Adrenal gland (tissue), 12 donors: ENCODE results near the gene HS2ST1. TPM values are rescaled to one million over a fixed set of nuclear protein-coding genes. Genes with fewer than 3 reads are reported as not detected.

Source experiments
- DNase-seq, 7 donors: peaks; one replicate each; pipeline ENCODE4 v3.0.0-alpha.2; 2019 to 2020
- H3K27ac ChIP-seq, 5 donors: fragments of 200-600 bp; sonication (generic) in 4 of 5; 1 replicate in 3 of 5; 2 replicates in 2 of 5; pipeline versions ENCODE4 v1.5.1 to v1.8.0; 2016 to 2020; ENCODE audit warnings: mild to moderate bottlenecking in 1 of 5
- H3K27me3 ChIP-seq: fragments of 200-600 bp; 2 replicates; pipeline ENCODE4 v1.8.0; 2021
- H3K36me3 ChIP-seq, 2 donors: fragments of 200-600 bp; replicated peaks in 1 of 2; 1 replicate in 1 of 2; 2 replicates in 1 of 2; pipeline versions ENCODE4 v1.5.1 to v1.8.0; 2018 to 2022
- H3K4me1 ChIP-seq, 2 donors: fragments of 200-600 bp; replicated peaks in 1 of 2; 1 replicate in 1 of 2; 2 replicates in 1 of 2; pipeline versions ENCODE4 v1.5.1 to v1.8.0; 2018 to 2021
- H3K4me3 ChIP-seq, 4 donors: fragments of 200-600 bp; sonication (generic) in 3 of 4; one replicate each; pipeline ENCODE4 v1.5.1; 2016 to 2018
- H3K9me3 ChIP-seq, 3 donors: fragments of 200-600 bp; sonication (generic) in 1 of 3; replicated peaks in 1 of 3; 1 replicate in 2 of 3; 2 replicates in 1 of 3; pipeline versions ENCODE4 v1.5.1 to v1.8.0; 2016 to 2021
- CTCF ChIP-seq, 6 experiments: fragments of 450-650 bp in 4 of 6; fragments of 200-600 bp in 2 of 6; sonication (generic) in 1 of 6; IDR thresholded peaks; 1 replicate in 5 of 6; 2 replicates in 1 of 6; pipeline versions ENCODE4 v1.5.1 to v1.8.0; 2016 to 2021; ENCODE audit warnings: antibody characterized with exemption in 6 of 6, mild to moderate bottlenecking in 2 of 6, moderate library complexity in 1 of 6
- POLR2A ChIP-seq, 2 donors: fragments of 450-650 bp; IDR thresholded peaks; one replicate each; pipeline ENCODE4 v1.6.1; 2017; ENCODE audit warnings: antibody characterized with exemption in 2 of 2, mild to moderate bottlenecking in 2 of 2, moderate library complexity in 1 of 2
- WGBS, 4 donors: extraction: QIAGEN DNeasy Blood & Tissue Kit in 2 of 4; methylation state at CpG; one replicate each; pipeline versions ENCODE4 v1.1.5 to v1.1.7; 2013 to 2017; 5-methylcytosine and 5-hydroxymethylcytosine counted together
- intact Hi-C, 2 donors: fragments of 100-400 bp; cut with DNase I; formaldehyde crosslinking; loops; one replicate each; pipeline versions ENCODE4 v1.14.1 to v1.15.0; 2022 to 2023
- polyA plus RNA-seq, 3 donors: library from polyadenylated mRNA; stranded (reverse); fragments of 200-250 nt in 2 of 3; fragments of 350-450 nt in 1 of 3; fragmentation: Illumina TruSeq in 1 of 3; extraction: RNeasy Lipid Tissue Mini Kit (QIAGEN cat#74804) in 1 of 3; gene quantifications; one replicate each; pipeline ENCODE4 v1.2.3, GENCODE V29; 2013 to 2014
- total RNA-seq, 9 donors: library from RNA; depleted of rRNA in 4 of 9; stranded (reverse); fragments of >200 nt in 4 of 9; fragments of 120-200 nt in 1 of 9; fragmentation: NEBNext Ultra II Directional in 1 of 9; extraction: Animal tissue kit (Norgen Biotek cat#: 25700) in 1 of 9; gene quantifications; one replicate each; pipeline versions ENCODE4 v1.1.0 to v1.2.4, GENCODE V29; 2013 to 2023
- donor health status: healthy with polysubstance abuse.
- donor health status: Bipolar disorder and iron deficiency.
- donor health status: DM: yes; HTN: yes; CAD: no.
- donor health status: DM: no; HTN: no; CAD: no.
- donor health status: DM: no; HTN: no; CAD: no.
- donor health status: DM: yes; HTN: yes; CAD: no.

The HS2ST1 gene
- total and polyA plus RNA-seq, 12 donors = 11.2 to 131 (median 46.5) TPM

GRCh38 chr1:86914998-86915736 is 732 bp downstream of the HS2ST1 start:
- TF ChIP-seq POLR2A (IDR thresholded peaks at IDR 0.05) (no peak), CTCF (IDR thresholded peaks at IDR 0.05) (no peak)

GRCh38 chr1:86915737-86916235 is 1.4 kb downstream of the HS2ST1 start:
- no peak for DNase-seq
- Histone ChIP-seq H3K27me3 (no peaks in the 10 kb centered on the region), H3K27ac (peak overlapping the region; percentile 31 to 95 (median 88)), H3K4me3 (peak overlapping the region; percentile 76 to 95 (median 90)), H3K9me3 (no peaks in the 10 kb centered on the region), H3K36me3 (no peaks in the 10 kb centered on the region), H3K4me1 (peaks cover 15 to 37% of the 10 kb centered on the region in 2 donors)
- whole genome bisulfite sequencing, 4 donors = 2 to 4% (median 3%) methylated on average over 14 of the region's 14 CpGs
- intact Hi-C loops = loop anchor here in 1 of 2 donors (10.0 kb wide), 1 partner anchor 49 kb away; no protein-coding TSS in a partner anchor
- TF ChIP-seq CTCF (IDR thresholded peaks at IDR 0.05) (no peak), POLR2A (IDR thresholded peaks at IDR 0.05) (peak in 1 of 2 donors; percentile 74)

More at GRCh38 chr1:86914998-86915736, 732 bp downstream of the HS2ST1 start:
- intact Hi-C loops = loop anchor here in 1 of 2 donors (10.0 kb wide), 1 partner anchor 50 kb away; no protein-coding TSS in a partner anchor
- Histone ChIP-seq H3K27me3 (no peaks in the 10 kb centered on the region), H3K36me3 (no peaks in the 10 kb centered on the region), H3K27ac (peak overlapping the region; percentile 49 to 95 (median 88)), H3K9me3 (no peaks in the 10 kb centered on the region), H3K4me3 (peak overlapping the region; percentile 76 to 95 (median 90)), H3K4me1 (peaks cover 15 to 39% of the 10 kb centered on the region in 2 donors)
- DNase-seq = peak; percentile 64 to 82 (median 71)
- WGBS, 4 donors = 0 to 1% (median 0%) methylated on average over 26 to 43 of the region's 43 CpGs

- no peaks in the 10 kb centered on the region for H3K36me3 ChIP-seq
- 47 to 61% (median 50%) methylated on average over 1 of the region's 1 CpG for WGBS, 4 donors
- H3K9me3 ChIP-seq = no peaks in the 10 kb centered on the region
- intact Hi-C loops = loop anchor here in 1 of 2 donors (10.0 kb wide), 1 partner anchor 48 kb away; no protein-coding TSS in a partner anchor
- TF ChIP-seq POLR2A (IDR thresholded peaks at IDR 0.05) (no peak), CTCF (IDR thresholded peaks at IDR 0.05) (no peak)
- H3K27me3 ChIP-seq = no peaks in the 10 kb centered on the region
- peak overlapping the region in 1 of 4 donors; percentile 87 for H3K4me3 ChIP-seq
- peaks cover 15 to 29% of the 10 kb centered on the region in 2 donors for H3K4me1 ChIP-seq
- peak overlapping the region in 2 of 5 donors; percentile 91 to 95 for H3K27ac ChIP-seq
- no peak for DNase-seq
Measured at GRCh38 chr1:86916752-86917151, 2.3 kb downstream of the HS2ST1 start.

GRCh38 chr1:86922445-86922844 is 8.0 kb downstream of the HS2ST1 start:
- no peak overlapping the region for H3K4me3 ChIP-seq
- intact Hi-C loops = no loop called here
- TF ChIP-seq POLR2A (IDR thresholded peaks at IDR 0.05) (no peak), CTCF (IDR thresholded peaks at IDR 0.05) (no peak)

More at GRCh38 chr1:86922445-86922844, 8.0 kb downstream of the HS2ST1 start:
- Histone ChIP-seq H3K27ac (no peak overlapping the region), H3K4me1 (peaks cover 0 to 6% of the 10 kb centered on the region in 2 donors), H3K27me3 (no peaks in the 10 kb centered on the region), H3K36me3 (no peaks in the 10 kb centered on the region), H3K9me3 (no peaks in the 10 kb centered on the region)
- no peak for DNase-seq
- 97 to 100% (median 100%) methylated on average over 1 of the region's 1 CpG for WGBS, 4 donors
